Activated effector memory CD4-positive, alpha-beta T cell treated with anti-CD3 and anti-CD28 coated beads, Interleukin-2, amount 50 U/mL, for 16 hours (primary cell): ENCODE measurements around the gene EID2.
A peak's percentile ranks its signal among the peaks of the same experiment; 100 is the strongest.

Experiments used
- DNase-seq: peaks from one replicate; pipeline ENCODE4 v3.0.0-alpha.2; 2020

EID2 gene

DNA sequence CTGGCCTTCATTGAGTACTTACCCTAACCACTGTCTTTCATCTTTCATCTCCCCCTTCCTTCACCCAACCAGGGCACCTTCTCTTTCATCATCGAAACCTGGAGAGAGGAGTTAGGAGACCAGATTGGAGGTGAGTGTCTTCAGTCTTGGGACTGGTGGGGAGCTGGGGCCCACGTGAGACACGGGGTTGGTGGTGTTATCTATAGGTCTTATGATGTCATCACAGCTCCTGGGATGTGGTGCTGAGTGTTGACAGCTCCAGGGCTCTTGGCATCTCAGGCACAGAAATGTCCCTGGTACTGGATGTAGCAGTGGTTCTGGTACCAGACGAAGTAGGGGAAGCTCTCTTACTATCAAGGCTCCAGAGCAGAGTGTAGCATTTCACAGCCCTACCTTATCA, 39.4 kb downstream of the EID2 start:
- DNase-seq: no peak

DNA sequence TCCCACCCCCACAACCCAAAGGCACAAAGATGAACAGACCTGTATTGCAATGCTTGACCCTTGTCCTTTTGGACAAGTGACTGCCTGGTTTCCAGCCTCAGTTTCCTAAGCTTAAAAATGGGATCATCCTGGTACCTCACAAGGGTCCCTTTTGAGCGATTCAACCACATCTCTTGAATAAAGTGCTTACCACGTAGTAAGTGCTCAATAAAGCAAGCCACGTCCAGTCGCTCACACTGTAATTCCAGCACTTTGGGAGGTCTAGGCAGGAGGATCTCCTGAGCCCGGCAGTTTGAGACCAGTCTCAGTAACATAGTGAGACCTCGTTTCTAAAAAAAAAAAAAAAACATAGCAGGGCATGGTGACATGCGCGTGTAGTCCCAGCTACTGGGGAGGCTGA, 40.0 kb downstream of the EID2 start:
- no peak for DNase-seq

DNA sequence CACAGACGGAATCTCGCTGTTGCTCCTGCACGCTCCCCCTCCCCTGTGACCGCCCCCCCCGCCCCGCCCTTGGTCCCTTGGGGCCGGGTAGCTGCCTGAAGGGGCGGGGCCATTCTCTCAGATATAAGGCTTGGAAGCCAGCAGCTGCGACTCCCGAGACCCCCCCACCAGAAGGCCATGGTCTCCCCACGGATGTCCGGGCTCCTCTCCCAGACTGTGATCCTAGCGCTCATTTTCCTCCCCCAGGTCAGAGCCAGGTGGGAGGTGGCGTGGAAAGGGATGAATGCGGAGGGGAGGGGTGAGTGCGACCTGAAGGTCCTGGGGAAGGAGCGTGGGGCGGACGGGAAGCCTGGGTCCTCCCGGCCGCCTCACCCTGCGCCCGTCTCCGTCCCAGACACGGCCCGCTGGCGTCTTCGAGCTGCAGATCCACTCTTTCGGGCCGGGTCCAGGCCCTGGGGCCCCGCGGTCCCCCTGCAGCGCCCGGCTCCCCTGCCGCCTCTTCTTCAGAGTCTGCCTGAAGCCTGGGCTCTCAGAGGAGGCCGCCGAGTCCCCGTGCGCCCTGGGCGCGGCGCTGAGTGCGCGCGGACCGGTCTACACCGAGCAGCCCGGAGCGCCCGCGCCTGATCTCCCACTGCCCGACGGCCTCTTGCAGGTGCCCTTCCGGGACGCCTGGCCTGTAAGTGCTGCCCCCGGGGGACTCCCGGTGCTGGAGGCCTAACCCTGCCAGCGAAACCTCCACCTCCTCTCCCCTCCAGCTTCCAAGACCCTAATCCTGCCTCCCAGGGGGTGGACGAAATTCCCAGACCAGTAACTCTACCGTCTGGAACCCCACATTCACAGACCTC, 40.9 kb downstream of the EID2 start, which contains the start of gene DLL3:
Gene DLL3 (plus strand): TSS at position 150 of the 845 bp plus-strand sequence. CDS start 28 bp downstream, at position 178.
- no peak for DNase-seq

DNA sequence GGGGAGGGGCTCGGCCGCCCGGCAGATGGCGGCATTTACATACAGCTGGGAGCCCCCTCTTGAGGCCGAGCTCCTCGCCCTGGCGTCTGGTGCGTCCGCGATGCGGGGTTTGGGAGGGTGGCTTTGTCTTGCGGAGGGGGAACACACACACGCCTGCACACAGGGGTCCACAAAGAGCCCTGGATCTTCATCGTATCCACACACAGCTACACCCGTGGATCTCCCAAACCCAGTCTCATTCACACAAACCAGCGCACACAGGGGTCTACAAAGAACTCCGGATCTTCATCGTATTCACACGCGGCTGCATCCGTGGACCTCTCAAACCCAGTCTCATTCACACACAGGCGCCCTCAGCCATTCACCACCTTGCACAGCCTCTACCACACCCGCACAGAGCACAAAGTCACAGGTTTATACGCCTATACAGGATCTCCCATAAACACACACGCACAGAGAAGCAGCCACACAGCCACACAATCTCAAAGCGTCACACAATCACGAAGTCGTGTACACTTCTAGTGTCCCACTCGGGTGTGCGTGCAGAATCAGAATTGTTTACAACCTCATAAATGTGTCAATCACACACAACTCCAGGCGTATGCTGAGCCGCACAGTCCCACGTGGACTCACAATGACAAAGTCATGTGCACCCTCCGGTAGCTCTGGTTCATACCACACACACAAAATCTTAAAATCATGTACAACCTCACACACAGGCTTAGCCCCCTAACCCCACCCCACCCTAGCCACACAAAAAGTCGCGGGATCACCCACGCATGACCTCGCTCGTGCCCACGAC, 41.8 kb downstream of the EID2 start:
- DNase-seq: peak; percentile 67

DNA sequence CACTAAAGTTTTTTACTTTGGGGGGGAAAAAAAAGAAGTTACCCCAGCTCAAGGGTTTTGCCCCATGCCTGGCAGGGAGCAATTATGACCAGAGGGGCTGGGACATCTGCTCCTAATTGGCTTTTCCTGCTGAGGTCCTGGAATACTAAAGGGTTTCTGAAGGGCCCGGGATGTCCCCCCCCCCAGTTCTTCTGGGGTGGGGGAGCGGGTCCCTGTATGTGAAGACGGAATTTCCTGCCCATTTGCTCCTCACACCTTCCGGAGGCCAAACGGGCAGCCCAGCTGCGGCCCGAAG, 42.3 kb downstream of the EID2 start:
- no peak for DNase-seq

- no peak for DNase-seq
Measured at GRCh38 chr19:39496063-39496462, 43.9 kb downstream of the EID2 start.

GRCh38 chr19:39494661-39495060, 45.3 kb downstream of the EID2 start:
- DNase-seq: no peak

GRCh38 chr19:39492788-39493187, 47.2 kb downstream of the EID2 start:
- no peak for DNase-seq

DNA sequence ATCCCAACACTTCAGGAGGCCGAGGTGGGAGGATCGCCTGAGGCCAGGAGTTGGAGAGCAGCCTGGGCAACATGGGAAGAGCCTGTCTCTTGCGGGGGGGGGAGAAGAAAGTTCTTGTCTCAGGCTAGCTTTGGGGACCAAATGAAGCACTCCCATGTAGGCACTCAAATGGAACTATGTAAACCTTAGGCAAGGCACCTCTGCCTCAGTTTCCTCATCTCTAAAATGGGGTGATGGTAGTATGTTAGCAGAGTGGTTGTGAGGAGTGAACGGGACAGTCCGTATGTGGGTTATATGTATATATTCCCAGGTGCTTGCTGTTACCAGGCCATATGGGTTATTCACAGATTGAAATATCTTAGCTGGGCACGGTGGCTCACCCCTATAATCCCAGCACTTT, 47.7 kb downstream of the EID2 start:
- DNase-seq: no peak

DNA sequence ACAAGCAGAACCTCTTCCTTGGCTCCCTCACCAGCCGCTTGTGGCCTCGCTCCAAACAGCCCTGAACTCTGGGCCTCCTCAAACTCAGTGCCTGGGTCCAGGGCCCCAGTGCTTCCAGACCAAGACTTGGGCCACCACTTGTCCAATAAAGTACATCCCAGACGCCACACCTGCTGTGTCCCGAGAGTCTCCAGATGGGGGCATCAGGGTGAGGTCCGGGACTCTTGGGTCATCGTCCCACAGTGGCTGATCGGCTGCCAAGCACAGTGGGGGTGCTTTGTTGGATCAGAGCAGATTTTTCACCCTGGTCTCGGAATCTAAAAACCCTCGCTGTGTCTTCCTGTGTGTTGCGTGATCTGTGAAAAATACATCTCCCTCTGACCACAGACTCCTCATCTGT, 50.2 kb downstream of the EID2 start:
- no peak for DNase-seq
